Activated CD4-positive, alpha-beta T cell treated with anti-CD3 and anti-CD28 coated beads, Interleukin-2, amount 50 U/mL, for 4 hours (primary cell): ENCODE results near the gene CATSPERB.
"Not testable (repeated sequence)": the region's sequence is repeated elsewhere in the genome, so short reads cannot be mapped to it uniquely, and the experiment has no call there.

Experiments used
- DNase-seq, 2 experiments: peaks; one replicate each; pipeline ENCODE4 v3.0.0-alpha.2; 2020

Gene CATSPERB

GRCh38 chr14:91573894-91574837, 157.7 kb downstream of the CATSPERB start:
- peak; percentile 92 to 95 for DNase-seq

GRCh38 chr14:91573528-91573893, 158.4 kb downstream of the CATSPERB start:
- no peak for DNase-seq

- DNase-seq = no peak
These were observed 161.9 kb downstream of the CATSPERB start for GRCh38 chr14:91570021-91570420.

DNA sequence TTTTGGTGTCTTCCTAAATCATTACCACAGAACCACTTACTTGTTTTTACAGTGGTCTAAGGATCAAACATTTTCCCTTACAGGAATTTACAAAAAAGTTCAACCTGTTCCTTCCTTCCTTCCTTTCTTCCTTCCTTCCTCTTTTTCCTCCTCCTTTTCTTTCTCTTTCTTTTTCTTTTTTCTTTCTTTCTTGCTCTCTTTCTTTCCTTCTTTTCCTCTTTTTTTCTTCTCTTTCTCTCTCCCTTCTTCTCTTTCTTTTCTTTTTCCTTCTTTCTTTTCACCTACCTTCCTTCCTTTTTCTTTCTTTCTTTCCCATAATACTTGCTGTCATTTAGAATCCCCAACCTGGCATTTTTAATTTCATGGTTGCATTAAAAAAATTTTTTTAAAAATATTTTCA, 162.6 kb downstream of the CATSPERB start:
- no peak for DNase-seq

GRCh38 chr14:91568626-91569025, 163.3 kb downstream of the CATSPERB start:
- no peak for DNase-seq

DNA sequence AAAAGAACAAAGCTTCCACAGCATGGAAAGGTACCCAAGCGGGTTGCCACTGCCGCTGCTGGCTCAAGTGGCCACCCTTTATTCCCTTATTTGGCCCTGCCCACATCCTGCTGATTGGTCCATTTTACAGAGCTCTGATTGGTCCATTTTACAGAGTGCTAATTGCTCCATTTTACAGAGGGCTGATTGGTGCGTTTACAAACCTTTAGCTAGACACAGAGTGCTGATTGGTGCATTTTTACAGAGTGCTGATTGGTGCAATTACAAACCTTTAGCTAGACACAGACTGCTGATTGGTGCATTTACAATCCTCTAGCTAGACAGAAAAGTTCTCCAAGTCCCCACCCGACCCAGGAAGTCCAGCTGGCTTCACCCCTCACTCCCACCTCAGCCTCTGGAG, 164.1 kb downstream of the CATSPERB start:
- not testable (repeated sequence) for DNase-seq

DNA sequence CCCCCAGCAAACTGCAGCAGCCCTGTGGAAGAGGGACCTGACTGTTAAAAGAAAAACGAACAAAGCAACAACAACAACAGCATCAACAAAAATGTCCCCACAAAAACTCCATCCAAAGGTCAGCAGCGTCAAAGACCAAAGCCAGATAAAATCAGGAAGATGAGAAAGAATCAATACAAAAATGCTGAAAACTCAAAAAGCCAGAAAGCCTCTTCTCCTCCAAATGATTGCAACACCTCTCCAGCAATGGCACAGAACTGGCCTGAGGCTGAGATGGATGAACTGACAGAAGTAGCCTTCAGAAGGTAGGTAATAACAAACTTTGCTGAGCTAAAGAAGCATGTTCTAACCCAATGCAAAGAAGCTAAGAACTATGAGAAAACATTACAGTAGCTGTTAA, 176.4 kb downstream of the CATSPERB start:
- DNase-seq = no peak

GRCh38 chr14:91554535-91555332, 177.2 kb downstream of the CATSPERB start:
- no peak for DNase-seq

GRCh38 chr14:91548108-91548507, 183.8 kb downstream of the CATSPERB start:
- DNase-seq = no peak

DNA sequence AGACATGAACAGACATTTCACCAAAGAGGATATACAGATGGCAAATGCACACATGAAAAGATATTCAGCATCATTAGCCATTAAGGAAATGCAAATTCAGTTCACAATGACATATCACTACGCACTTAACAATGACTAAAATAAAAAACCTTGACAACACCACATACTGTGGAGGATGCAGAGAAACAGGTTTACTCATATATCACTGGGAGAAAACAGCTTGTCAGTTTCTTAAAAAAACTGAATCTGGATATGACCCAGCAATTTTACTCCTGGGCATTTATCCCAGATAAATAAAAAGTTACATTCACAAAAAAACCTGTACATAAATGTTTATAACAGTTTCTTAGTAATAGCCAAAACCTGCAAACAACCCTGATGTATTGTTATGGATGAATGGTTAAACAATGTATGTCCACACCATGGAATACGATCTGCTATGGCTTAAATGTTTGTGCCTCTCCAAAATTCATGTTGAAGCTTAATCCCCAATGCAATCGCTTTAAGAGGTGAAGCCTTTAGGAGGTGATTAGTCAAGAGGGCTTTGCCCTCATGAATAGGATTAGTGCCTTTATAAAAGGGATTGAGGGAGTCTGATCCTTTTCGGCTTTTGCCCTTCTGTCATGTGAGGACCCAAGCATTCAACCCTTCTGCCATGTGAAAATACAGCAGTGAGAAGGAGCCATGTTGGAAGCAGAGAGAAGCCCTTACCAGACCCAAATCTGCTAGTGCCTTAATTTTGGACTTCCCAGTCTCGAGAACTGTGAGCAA, 185.8 kb downstream of the CATSPERB start:
- DNase-seq = no peak

GRCh38 chr14:91545204-91545603, 186.7 kb downstream of the CATSPERB start:
- no peak for DNase-seq

- DNase-seq = no peak
These were observed 195.6 kb downstream of the CATSPERB start for GRCh38 chr14:91536327-91536726.

DNA sequence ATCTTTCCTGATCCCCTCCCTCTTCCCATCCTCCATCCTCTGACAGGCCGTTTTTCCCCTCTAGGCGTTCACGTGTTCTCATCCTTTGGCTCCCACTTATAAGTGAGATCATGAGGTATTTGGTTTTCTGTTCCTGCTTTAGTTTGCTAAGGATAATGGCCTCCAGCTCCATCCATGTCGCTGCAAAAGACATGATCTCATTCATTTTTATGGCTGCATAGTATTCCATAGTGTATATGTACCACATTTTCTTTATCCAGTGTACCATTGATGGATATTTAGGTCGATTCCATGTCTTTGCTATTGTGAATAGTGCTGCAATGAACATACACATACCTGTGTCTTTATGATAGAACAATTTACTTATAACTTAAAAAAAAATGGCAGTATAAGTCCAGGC, 197.8 kb downstream of the CATSPERB start:
- not testable (repeated sequence) for DNase-seq

GRCh38 chr14:91533623-91534022, 198.3 kb downstream of the CATSPERB start:
- DNase-seq = no peak
